H1 (cell line): ENCODE measurements around the gene CEMIP2. TPM values are rescaled to one million over a fixed set of nuclear protein-coding genes. Genes with fewer than 3 reads are reported as not detected.

ENCODE experiments used
- BRCA1 ChIP-seq: IDR thresholded peaks from 2 replicates; pipeline ENCODE4 v1.6.1; 2012; ENCODE audit warnings: low read depth, low read length, improper control_type of control experiment
- CREB1 ChIP-seq: IDR thresholded peaks from 2 replicates; pipeline ENCODE4 v1.6.1; 2012; ENCODE audit warnings: inconsistent platforms
- FOSL1 ChIP-seq: IDR thresholded peaks from 2 replicates; pipeline ENCODE4 v1.6.1; 2011; ENCODE audit warnings: mild to moderate bottlenecking, low read depth, low read length, moderate library complexity; ENCODE audit not compliant: insufficient read depth
- JUND ChIP-seq: IDR thresholded peaks from 2 replicates; pipeline ENCODE4 v1.6.1; 2011; ENCODE audit warnings: mild to moderate bottlenecking, improper control_type of control experiment, low read length
- MAFK ChIP-seq: IDR thresholded peaks from 2 replicates; pipeline ENCODE4 v1.6.1; 2012; ENCODE audit warnings: low read depth, mild to moderate bottlenecking, improper control_type of control experiment, low read length
- POLR2A ChIP-seq, 2 experiments: IDR thresholded peaks; 1 replicate in 1 of 2; 2 replicates in 1 of 2; pipeline ENCODE4 v1.6.1; 2011; ENCODE audit warnings: low read depth in 2 of 2, low read length in 2 of 2, mild to moderate bottlenecking in 2 of 2; ENCODE audit errors: control extremely low read depth in 1 of 2
- POLR2AphosphoS5 ChIP-seq: IDR thresholded peaks from 2 replicates; pipeline ENCODE4 v1.6.1; 2011; ENCODE audit warnings: low read depth, low read length
- POU5F1 ChIP-seq: IDR thresholded peaks from 2 replicates; pipeline ENCODE4 v1.6.1; 2011; ENCODE audit warnings: low read depth, mild to moderate bottlenecking, low read length, moderate library complexity
- RBBP5 ChIP-seq: IDR thresholded peaks from 2 replicates; pipeline ENCODE4 v1.7.1; 2012; ENCODE audit warnings: low read depth, mild to moderate bottlenecking, inconsistent platforms, low read length, moderate library complexity, borderline replicate concordance
- RXRA ChIP-seq: IDR thresholded peaks from 2 replicates; pipeline ENCODE4 v1.6.1; 2011; ENCODE audit warnings: low read depth, mild to moderate bottlenecking, low read length, moderate library complexity; ENCODE audit not compliant: insufficient read depth
- SIN3A ChIP-seq, 2 experiments: IDR thresholded peaks in 1 of 2; conservative IDR thresholded peaks in 1 of 2; 2 replicates each; pipeline ENCODE4 v1.6.1; 2011 to 2012; ENCODE audit warnings: low read length in 2 of 2, improper control_type of control experiment in 1 of 2, low read depth in 1 of 2, mild to moderate bottlenecking in 1 of 2
- SIX5 ChIP-seq: IDR thresholded peaks from 2 replicates; pipeline ENCODE4 v1.6.1; 2011; ENCODE audit warnings: mild to moderate bottlenecking, low read depth, low read length
- SP4 ChIP-seq: IDR thresholded peaks from 2 replicates; pipeline ENCODE4 v1.6.1; 2012; ENCODE audit warnings: low read length, inconsistent platforms
- SUZ12 ChIP-seq: fragments of 200-600 bp; sonication (generic); IDR thresholded peaks from 2 replicates; pipeline ENCODE4 v1.6.1; 2012; ENCODE audit warnings: mild to moderate bottlenecking, inconsistent platforms, low read length, moderate library complexity, mixed read lengths
- polyA plus RNA-seq, 7 experiments: library from polyadenylated mRNA; depleted of rRNA in 3 of 7; stranded (reverse) in 5 of 7; unstranded in 2 of 7; fragments of >200 nt in 5 of 7; fragments of 200-250 nt in 2 of 7; gene quantifications; 1 replicate in 5 of 7; 2 replicates in 1 of 7; 4 replicates in 1 of 7; pipeline versions ENCODE4 v1.2.1 to v1.2.3, GENCODE V29; 2011 to 2013; ENCODE audit warnings: missing spikeins in 2 of 7, mixed read lengths in 2 of 7
- total RNA-seq: library from RNA; stranded (reverse); fragmentation: NEBNext Ultra II Directional; extraction: Animal tissue kit (Norgen Biotek cat#: 25700); gene quantifications from 2 replicates; pipeline ENCODE4 v1.2.1, GENCODE V29; 2021
- TF ChIP-seq, protein P1 (sequence below): IDR thresholded peaks from 2 replicates; pipeline ENCODE4 v1.6.1; 2012; ENCODE audit warnings: low read length, inconsistent platforms
- TF ChIP-seq, protein P2 (sequence below), 3 experiments: IDR thresholded peaks; 1 replicate in 2 of 3; 2 replicates in 1 of 3; pipeline versions ENCODE4 v1.5.1 to v1.6.1; 2011; ENCODE audit warnings: low read length in 3 of 3, mild to moderate bottlenecking in 3 of 3, inconsistent platforms in 2 of 3, low read depth in 1 of 3, moderate library complexity in 1 of 3; ENCODE audit not compliant: insufficient read depth in 1 of 3; ENCODE audit errors: control extremely low read depth in 1 of 3

The CEMIP2 gene
- total and polyA plus RNA-seq, 2 of the 8 experiments (the other 6 are each of a cell fraction or from before 2014, with no cell fraction given), result 25.2 to 52.1 TPM

DNA sequence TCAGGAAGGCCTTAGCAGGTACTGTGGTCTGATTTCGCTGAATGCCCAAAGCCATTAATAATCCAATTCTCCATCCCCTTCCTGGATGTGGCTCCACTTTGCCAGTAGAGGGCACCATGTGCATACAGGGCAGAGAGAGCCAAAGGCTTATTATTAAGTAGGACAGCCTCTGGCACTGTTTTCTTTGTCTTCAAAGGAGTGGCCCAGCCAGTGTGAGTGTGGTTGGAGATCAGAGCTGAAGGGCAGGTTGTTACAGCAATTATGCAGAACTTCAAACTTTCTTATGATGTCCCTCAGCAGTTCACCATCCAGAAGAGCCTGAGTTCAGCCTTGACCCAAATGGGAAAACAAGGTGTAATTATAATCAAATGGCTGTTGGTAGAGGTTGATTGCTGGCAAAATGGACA is 38.6 kb upstream of the CEMIP2 start (continued):
- TF ChIP-seq RXRA (0 out of 2 replicates have a peak, but pooled peaks have one; percentile 30), BRCA1 (no peak), RBBP5 (no peak), POLR2A (IDR thresholded peaks at IDR 0.05; ENCODE audit: control extremely low read depth in 1 of 2, low read depth in 2 of 2, low read length in 2 of 2) (no peak), SIN3A (conservative IDR thresholded peaks at IDR 0.05 in 1 of 2, IDR thresholded peaks at IDR 0.05 in 1 of 2; ENCODE audit: low read depth in 1 of 2, low read length in 2 of 2) (no peak), SIX5 (no peak), FOSL1 (no peak), SUZ12 (no peak), CREB1 (no peak), POLR2AphosphoS5 (no peak), SP4 (0 out of 2 replicates have a peak, but pooled peaks have one; percentile 30), MAFK (no peak), POU5F1 (no peak), JUND (no peak)
- TF ChIP-seq, protein P1, sequence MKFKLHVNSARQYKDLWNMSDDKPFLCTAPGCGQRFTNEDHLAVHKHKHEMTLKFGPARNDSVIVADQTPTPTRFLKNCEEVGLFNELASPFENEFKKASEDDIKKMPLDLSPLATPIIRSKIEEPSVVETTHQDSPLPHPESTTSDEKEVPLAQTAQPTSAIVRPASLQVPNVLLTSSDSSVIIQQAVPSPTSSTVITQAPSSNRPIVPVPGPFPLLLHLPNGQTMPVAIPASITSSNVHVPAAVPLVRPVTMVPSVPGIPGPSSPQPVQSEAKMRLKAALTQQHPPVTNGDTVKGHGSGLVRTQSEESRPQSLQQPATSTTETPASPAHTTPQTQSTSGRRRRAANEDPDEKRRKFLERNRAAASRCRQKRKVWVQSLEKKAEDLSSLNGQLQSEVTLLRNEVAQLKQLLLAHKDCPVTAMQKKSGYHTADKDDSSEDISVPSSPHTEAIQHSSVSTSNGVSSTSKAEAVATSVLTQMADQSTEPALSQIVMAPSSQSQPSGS, result 0 out of 2 replicates have a peak, but pooled peaks have one; percentile 50
- TF ChIP-seq, protein P2, sequence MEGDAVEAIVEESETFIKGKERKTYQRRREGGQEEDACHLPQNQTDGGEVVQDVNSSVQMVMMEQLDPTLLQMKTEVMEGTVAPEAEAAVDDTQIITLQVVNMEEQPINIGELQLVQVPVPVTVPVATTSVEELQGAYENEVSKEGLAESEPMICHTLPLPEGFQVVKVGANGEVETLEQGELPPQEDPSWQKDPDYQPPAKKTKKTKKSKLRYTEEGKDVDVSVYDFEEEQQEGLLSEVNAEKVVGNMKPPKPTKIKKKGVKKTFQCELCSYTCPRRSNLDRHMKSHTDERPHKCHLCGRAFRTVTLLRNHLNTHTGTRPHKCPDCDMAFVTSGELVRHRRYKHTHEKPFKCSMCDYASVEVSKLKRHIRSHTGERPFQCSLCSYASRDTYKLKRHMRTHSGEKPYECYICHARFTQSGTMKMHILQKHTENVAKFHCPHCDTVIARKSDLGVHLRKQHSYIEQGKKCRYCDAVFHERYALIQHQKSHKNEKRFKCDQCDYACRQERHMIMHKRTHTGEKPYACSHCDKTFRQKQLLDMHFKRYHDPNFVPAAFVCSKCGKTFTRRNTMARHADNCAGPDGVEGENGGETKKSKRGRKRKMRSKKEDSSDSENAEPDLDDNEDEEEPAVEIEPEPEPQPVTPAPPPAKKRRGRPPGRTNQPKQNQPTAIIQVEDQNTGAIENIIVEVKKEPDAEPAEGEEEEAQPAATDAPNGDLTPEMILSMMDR (IDR thresholded peaks at IDR 0.05; ENCODE audit: control extremely low read depth in 1 of 3, insufficient read depth in 1 of 3, low read depth in 1 of 3, low read length in 3 of 3), result peak; percentile 63 to 92 (median 90)
- TF ChIP-seq, all 59 proteins: peak for 6
